ENCODE data around the gene SERPINE2.

SERPINE2 gene

GRCh38 chr2:223981241-223981640, 57.8 kb downstream of the SERPINE2 start:
- no peak overlapping the region for H3K4me3 ChIP-seq (ENCODE audit: low read depth, low read length)
- no peak for DNase-seq (ENCODE audit: low read depth)
- no peak for TF ChIP-seq CTCF (IDR thresholded peaks at IDR 0.05; ENCODE audit: control insufficient read depth, extremely low read depth, insufficient read depth)

- TF ChIP-seq CTCF (IDR thresholded peaks at IDR 0.05; ENCODE audit: control insufficient read depth, extremely low read depth, insufficient read depth) = no peak
- no peak for DNase-seq (ENCODE audit: low read depth)
- no peak overlapping the region for H3K4me3 ChIP-seq (ENCODE audit: low read depth, low read length)
These were observed 58.3 kb downstream of the SERPINE2 start for GRCh38 chr2:223980803-223981202.

GRCh38 chr2:223980397-223980735, 58.7 kb downstream of the SERPINE2 start:
- no peak for TF ChIP-seq CTCF (IDR thresholded peaks at IDR 0.05; ENCODE audit: control insufficient read depth, extremely low read depth, insufficient read depth)
- DNase-seq (ENCODE audit: low read depth) = no peak
- no peak overlapping the region for H3K4me3 ChIP-seq (ENCODE audit: low read depth, low read length)

- DNase-seq (ENCODE audit: low read depth) = no peak
- no peak for TF ChIP-seq CTCF (IDR thresholded peaks at IDR 0.05; ENCODE audit: control insufficient read depth, extremely low read depth, insufficient read depth)
- H3K4me3 ChIP-seq (ENCODE audit: low read depth, low read length) = no peak overlapping the region
These were observed 59.2 kb downstream of the SERPINE2 start for GRCh38 chr2:223979730-223980396.

GRCh38 chr2:223978451-223978850, 60.6 kb downstream of the SERPINE2 start:
- TF ChIP-seq CTCF (IDR thresholded peaks at IDR 0.05; ENCODE audit: control insufficient read depth, extremely low read depth, insufficient read depth) = no peak
- no peak for DNase-seq (ENCODE audit: low read depth)
- no peak overlapping the region for H3K4me3 ChIP-seq (ENCODE audit: low read depth, low read length)

- H3K4me3 ChIP-seq (ENCODE audit: low read depth, low read length) = no peak overlapping the region
- DNase-seq (ENCODE audit: low read depth) = no peak
- no peak for TF ChIP-seq CTCF (IDR thresholded peaks at IDR 0.05; ENCODE audit: control insufficient read depth, extremely low read depth, insufficient read depth)
These were observed 62.4 kb downstream of the SERPINE2 start for GRCh38 chr2:223976635-223977226.

GRCh38 chr2:223973606-223974005, 65.5 kb downstream of the SERPINE2 start:
- no peak overlapping the region for H3K4me3 ChIP-seq (ENCODE audit: low read depth, low read length)
- TF ChIP-seq CTCF (IDR thresholded peaks at IDR 0.05; ENCODE audit: control insufficient read depth, extremely low read depth, insufficient read depth) = no peak
- DNase-seq (ENCODE audit: low read depth) = no peak
